ELR (cell line): ENCODE results near the gene ABCC3.

Source experiments
- DNase-seq: peaks from one replicate; pipeline ENCODE4 v3.0.0-alpha.2; 2015; ENCODE audit warnings: low read depth

The ABCC3 gene

DNA sequence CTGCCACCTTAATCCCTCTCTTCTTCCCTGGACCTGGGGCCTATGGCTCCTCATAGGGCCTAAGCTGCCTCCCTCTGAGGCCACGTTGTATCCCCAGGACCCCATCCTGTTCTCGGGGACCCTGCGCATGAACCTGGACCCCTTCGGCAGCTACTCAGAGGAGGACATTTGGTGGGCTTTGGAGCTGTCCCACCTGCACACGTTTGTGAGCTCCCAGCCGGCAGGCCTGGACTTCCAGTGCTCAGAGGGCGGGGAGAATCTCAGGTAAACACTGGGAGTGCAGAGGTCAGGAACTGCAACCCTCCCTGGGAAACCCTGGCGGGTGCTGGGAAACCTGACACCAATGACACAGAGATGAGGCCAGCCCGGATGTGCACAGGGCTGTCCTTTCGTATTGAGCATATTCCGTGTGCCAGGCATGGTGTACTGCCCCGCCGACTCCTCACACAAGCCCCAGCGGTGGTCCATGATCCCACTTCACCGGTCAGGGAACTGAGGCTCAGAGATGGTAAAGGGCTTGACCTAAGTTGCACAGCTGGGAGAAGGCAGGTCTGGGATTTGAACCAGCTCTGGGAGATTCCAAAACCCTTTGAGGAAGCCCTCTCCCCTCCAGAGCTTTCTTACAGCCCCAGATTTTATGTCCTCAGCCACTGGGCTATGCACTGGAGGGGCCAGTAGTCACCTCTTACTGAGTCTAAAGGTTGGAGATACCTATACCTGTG is 50.1 kb downstream of the ABCC3 start:
- no peak for DNase-seq

DNA sequence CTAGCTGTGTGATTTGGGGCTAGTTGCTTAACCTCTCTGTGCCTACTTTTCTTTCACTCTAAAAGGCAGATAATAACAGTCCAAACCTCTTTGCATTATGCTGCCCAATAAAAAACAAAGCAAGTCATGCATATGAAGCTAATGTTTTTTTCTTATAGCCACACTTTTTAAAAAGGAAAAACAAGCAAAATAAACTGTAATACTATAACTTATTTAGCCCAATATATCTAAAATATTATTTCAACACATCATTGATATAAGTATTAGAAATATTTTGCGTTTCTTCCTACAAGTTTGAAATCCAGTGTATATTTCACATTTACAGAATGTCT is 50.6 kb downstream of the ABCC3 start:
- no peak for DNase-seq

- no peak for DNase-seq
Measured at GRCh38 chr17:50685691-50686493, 51.2 kb downstream of the ABCC3 start.

DNA sequence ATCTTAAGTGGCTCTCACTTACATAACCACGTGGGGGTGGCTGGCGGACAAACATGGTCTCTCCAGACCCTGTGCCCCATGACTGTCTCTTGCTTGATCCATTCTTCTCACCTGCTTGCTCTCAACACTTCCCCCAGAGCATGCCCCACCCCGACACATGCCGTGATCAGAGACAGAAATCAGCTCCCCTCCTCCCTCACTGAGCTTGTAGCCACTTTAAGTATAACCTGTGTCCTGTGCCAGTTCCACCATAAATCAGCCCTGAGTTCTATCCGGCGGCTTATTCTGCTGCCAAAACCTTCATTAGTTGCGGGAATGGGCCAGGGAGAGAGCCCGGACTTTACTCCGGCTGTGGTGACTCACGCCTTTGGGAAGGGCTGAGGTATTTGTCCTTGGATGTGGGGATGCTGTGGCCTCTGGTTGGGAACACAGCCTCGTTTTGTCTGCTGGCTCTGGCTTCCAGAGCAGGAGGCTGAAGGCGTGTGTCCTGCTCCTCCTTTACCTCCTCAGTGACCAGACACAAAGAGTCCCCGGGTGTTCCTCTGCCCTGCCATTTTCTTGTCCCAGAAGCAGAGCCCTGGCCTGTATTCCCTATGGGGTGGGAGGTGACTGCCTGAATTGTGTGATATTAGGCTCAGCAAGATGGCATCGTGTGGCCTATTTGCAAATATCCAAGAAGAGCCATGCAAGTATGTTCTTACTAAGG is 52.0 kb downstream of the ABCC3 start:
- peak; percentile 81 for DNase-seq

DNA sequence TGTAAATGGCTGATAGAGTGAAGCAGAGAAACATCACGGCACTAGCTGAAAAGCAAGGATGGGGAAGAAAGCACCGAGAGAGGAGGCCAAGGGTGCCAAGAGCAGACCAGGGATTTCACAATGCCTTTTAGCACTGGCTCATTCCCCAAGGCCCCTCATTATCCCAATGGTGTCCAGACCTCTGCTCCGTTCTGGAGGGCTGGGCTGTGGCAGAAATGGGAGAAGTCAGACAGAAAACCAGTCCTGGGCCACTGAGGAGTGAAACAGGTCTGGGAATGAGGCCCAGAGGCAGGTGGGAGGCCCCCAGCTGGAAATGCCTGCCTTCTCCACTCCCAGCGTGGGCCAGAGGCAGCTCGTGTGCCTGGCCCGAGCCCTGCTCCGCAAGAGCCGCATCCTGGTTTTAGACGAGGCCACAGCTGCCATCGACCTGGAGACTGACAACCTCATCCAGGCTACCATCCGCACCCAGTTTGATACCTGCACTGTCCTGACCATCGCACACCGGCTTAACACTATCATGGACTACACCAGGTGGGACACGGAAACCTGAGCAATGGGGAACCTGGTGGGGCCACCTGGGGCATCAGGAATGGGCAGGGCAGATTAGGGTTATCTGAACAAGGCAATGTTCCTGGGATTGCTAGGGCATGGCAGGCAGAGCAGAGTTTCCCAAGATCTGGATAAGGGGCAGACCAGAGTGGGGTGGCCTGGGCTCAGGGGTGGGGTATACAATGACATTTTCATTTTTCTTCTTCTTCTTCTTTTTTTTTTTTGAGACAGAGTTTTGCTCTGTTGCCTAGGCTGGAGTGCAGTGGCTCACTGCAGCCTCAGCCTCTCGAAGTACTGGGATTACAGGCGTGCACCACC is 52.8 kb downstream of the ABCC3 start:
- DNase-seq = no peak

DNA sequence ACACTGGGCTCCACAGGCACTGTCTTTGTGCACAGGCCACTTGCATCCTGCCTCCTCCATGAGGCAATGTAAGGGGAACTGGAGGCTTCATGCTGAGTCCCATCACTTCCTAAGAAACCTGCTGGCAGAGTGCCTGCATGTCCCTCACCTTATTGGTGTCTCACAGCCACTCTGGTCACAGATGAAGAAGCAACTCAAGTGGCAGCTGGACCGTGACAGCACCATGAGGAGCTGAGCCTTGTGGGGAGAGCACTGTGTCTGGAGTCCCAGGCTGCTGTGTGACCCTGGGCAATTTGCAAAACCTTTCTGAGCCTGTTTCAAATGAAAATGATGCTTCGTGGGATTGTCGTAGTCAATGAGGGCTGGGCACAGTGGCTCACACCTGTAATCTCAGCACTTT is 53.6 kb downstream of the ABCC3 start:
- no peak for DNase-seq

GRCh38 chr17:50689251-50689650 is 54.6 kb downstream of the ABCC3 start:
- DNase-seq = peak; percentile 82

GRCh38 chr17:50689956-50690886 is 55.5 kb downstream of the ABCC3 start:
- no peak for DNase-seq

GRCh38 chr17:50690887-50691549 is 56.3 kb downstream of the ABCC3 start:
- DNase-seq = no peak

- no peak for DNase-seq
Measured at GRCh38 chr17:50691550-50692447, 57.1 kb downstream of the ABCC3 start.

DNA sequence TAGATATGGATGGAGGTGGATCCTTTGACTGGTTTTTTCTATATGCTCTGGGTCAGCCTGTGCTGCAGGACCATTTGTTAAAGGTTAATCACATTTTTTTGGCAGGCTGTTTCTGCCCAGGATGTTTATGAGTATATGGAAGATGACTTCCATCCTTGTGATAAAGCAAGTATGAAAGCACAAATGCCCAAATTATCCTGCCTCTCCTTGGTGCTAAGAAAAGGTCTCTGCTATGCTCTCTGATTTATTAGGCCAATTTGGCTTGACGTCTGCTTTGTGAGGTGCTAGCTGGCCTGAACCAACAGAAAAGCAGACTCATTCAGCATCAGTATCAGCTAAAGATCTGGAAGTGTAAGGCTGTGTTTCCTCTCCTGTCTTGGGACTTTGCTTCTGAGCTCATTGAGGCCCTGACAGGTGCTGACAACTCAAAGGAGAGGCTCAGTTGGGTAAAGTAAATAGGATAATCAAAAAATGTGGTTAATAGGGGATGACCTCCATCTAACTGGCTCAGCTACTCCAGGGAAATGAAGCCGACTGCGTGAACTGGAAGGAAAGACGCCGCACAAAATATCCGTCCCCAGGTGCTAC is 57.9 kb downstream of the ABCC3 start:
- DNase-seq = no peak

- DNase-seq = peak; percentile 33
Measured at GRCh38 chr17:50693036-50693682, 58.5 kb downstream of the ABCC3 start.

- DNase-seq = no peak
Measured at GRCh38 chr17:50696365-50696879, 61.7 kb downstream of the ABCC3 start.

GRCh38 chr17:50697062-50697461 is 62.4 kb downstream of the ABCC3 start:
- DNase-seq = no peak

GRCh38 chr17:50697663-50698272 is 63.1 kb downstream of the ABCC3 start:
- no peak for DNase-seq

DNA sequence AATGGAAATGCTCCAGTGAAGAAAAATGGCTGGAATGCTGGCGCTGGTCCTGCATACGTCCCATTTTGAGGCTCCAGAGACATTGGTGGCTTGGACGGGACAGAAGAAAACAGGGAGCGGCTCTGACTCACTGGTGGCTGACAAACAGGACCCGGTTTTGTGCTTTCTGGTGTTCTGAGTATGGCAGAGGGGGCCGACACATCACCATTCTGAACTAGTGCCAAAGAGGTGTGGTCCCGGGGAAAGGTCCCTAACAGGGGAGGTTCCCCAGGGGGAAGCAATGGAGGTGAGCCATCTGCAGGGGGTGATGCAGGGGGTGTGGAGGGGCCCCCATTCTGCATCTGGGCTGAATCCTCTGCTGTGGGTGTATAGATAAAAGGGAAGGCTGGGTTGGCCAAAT is 64.7 kb downstream of the ABCC3 start:
- DNase-seq = no peak

DNA sequence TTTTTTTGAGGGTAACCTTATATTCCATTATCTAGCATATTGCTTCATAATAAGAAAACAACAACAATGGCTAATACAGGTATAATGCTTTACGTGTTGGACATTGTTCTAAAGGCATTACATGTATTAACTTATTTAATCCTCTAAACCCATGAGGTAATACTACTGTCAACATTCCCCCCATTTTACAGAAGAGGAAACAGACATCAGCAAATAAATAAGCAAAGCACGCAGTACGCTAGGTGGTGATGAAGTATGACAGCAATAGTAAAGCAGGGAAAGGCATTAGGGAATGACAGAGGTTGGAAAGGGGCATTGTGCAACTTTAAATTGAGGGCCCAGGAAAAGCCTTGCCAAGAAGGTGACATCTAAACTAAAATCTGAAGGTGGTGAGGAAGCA is 68.5 kb downstream of the ABCC3 start:
- DNase-seq = no peak
